ENCODE results near the gene ZFPM1.

Gene ZFPM1

GRCh38 chr16:88466949-88467348, 13.9 kb downstream of the ZFPM1 start:
- H3K4me3 ChIP-seq (ENCODE audit: insufficient read depth, low read length, poor library complexity, severe bottlenecking): no peak overlapping the region
- TF ChIP-seq EZH2phosphoT487 (conservative IDR thresholded peaks at IDR 0.05; ENCODE audit: low read length) (no peak), CTCF (IDR thresholded peaks at IDR 0.05; ENCODE audit: insufficient read depth, low read length, poor library complexity, severe bottlenecking) (no peak)

GRCh38 chr16:88467541-88467944, 14.5 kb downstream of the ZFPM1 start:
- Histone ChIP-seq H3F3A (ENCODE audit: insufficient read depth) (no peaks in the 10 kb centered on the region), H3K27me3 (ENCODE audit: low read length) (no peaks in the 10 kb centered on the region), H2AFZ (ENCODE audit: low read depth, low read length, severe bottlenecking) (no peak overlapping the region), H3K9ac (ENCODE audit: low read length) (no peak overlapping the region), H3K36me3 (ENCODE audit: low read length) (no peaks in the 10 kb centered on the region), H3K79me2 (ENCODE audit: insufficient read depth, low read length) (no peaks in the 10 kb centered on the region), H3K9me2 (replicated peaks; ENCODE audit: insufficient read depth, low read length) (no peaks in the 10 kb centered on the region), H3K4me2 (ENCODE audit: low read depth, low read length, poor library complexity, severe bottlenecking) (no peak overlapping the region), H3K27ac (ENCODE audit: low read depth, low read length) (no peak overlapping the region), H3K9me3 (ENCODE audit: insufficient read depth, low read length) (no peaks in the 10 kb centered on the region), H4K20me1 (ENCODE audit: low read depth, low read length) (no peaks in the 10 kb centered on the region), H3K4me3 (ENCODE audit: insufficient read depth, low read length, poor library complexity, severe bottlenecking) (no peak overlapping the region)
- TF ChIP-seq CTCF (IDR thresholded peaks at IDR 0.05; ENCODE audit: insufficient read depth, low read length, poor library complexity, severe bottlenecking) (no peak), EZH2phosphoT487 (conservative IDR thresholded peaks at IDR 0.05; ENCODE audit: low read length) (no peak)

More at GRCh38 chr16:88466949-88467348, 13.9 kb downstream of the ZFPM1 start:
- Histone ChIP-seq H3K9me3 (ENCODE audit: insufficient read depth, low read length) (no peaks in the 10 kb centered on the region), H3K36me3 (ENCODE audit: low read length) (no peaks in the 10 kb centered on the region), H3K9ac (ENCODE audit: low read length) (no peak overlapping the region), H3K9me2 (replicated peaks; ENCODE audit: insufficient read depth, low read length) (no peaks in the 10 kb centered on the region), H3K4me2 (ENCODE audit: low read depth, low read length, poor library complexity, severe bottlenecking) (no peak overlapping the region), H3K27me3 (ENCODE audit: low read length) (no peaks in the 10 kb centered on the region), H3K27ac (ENCODE audit: low read depth, low read length) (no peak overlapping the region), H4K20me1 (ENCODE audit: low read depth, low read length) (no peaks in the 10 kb centered on the region), H3K79me2 (ENCODE audit: insufficient read depth, low read length) (no peaks in the 10 kb centered on the region), H2AFZ (ENCODE audit: low read depth, low read length, severe bottlenecking) (no peak overlapping the region), H3F3A (ENCODE audit: insufficient read depth) (no peaks in the 10 kb centered on the region)

GRCh38 chr16:88468275-88469129, 15.4 kb downstream of the ZFPM1 start:
- Histone ChIP-seq H3K79me2 (ENCODE audit: insufficient read depth, low read length) (no peaks in the 10 kb centered on the region), H4K20me1 (ENCODE audit: low read depth, low read length) (no peaks in the 10 kb centered on the region), H3K36me3 (ENCODE audit: low read length) (no peaks in the 10 kb centered on the region), H2AFZ (ENCODE audit: low read depth, low read length, severe bottlenecking) (no peak overlapping the region), H3K4me3 (ENCODE audit: insufficient read depth, low read length, poor library complexity, severe bottlenecking) (no peak overlapping the region), H3K27me3 (ENCODE audit: low read length) (no peaks in the 10 kb centered on the region), H3F3A (ENCODE audit: insufficient read depth) (no peaks in the 10 kb centered on the region), H3K9me3 (ENCODE audit: insufficient read depth, low read length) (no peaks in the 10 kb centered on the region), H3K9me2 (replicated peaks; ENCODE audit: insufficient read depth, low read length) (no peaks in the 10 kb centered on the region), H3K27ac (ENCODE audit: low read depth, low read length) (no peak overlapping the region), H3K9ac (ENCODE audit: low read length) (no peak overlapping the region), H3K4me2 (ENCODE audit: low read depth, low read length, poor library complexity, severe bottlenecking) (no peak overlapping the region)
- TF ChIP-seq EZH2phosphoT487 (conservative IDR thresholded peaks at IDR 0.05; ENCODE audit: low read length): no peak
- no peak for TF ChIP-seq CTCF (IDR thresholded peaks at IDR 0.05; ENCODE audit: insufficient read depth, low read length, poor library complexity, severe bottlenecking)

All from SU-DHL-6 (cell line).